Activated CD4-positive, alpha-beta T cell treated with anti-CD3 and anti-CD28 coated beads, Interleukin-2, amount 10 ng/mL, durations not matched to agents 24 days and 14 days (primary cell): ENCODE results near the gene NDUFA8. TPM values are rescaled to one million over a fixed set of nuclear protein-coding genes. Genes with fewer than 3 reads are reported as not detected.

Experiments used
- DNase-seq: peaks from one replicate; pipeline ENCODE4 v3.0.0; 2022
- H3K27ac Mint-ChIP-seq: one replicate; pipeline ENCODE4 v1.8.0; 2022; ENCODE audit warnings: mild to moderate bottlenecking, mixed read lengths
- H3K27me3 Mint-ChIP-seq: one replicate; pipeline ENCODE4 v1.8.0; 2022; ENCODE audit warnings: mixed read lengths
- H3K36me3 Mint-ChIP-seq: one replicate; pipeline ENCODE4 v1.8.0; 2022; ENCODE audit warnings: low read depth, mild to moderate bottlenecking, mixed read lengths
- H3K4me1 Mint-ChIP-seq: one replicate; pipeline ENCODE4 v1.8.0; 2021; ENCODE audit warnings: mixed read lengths
- H3K4me3 Mint-ChIP-seq: one replicate; pipeline ENCODE4 v1.8.0; 2022; ENCODE audit warnings: mild to moderate bottlenecking, moderate library complexity, mixed read lengths
- H3K9me3 Mint-ChIP-seq: one replicate; pipeline ENCODE4 v1.8.0; 2021; ENCODE audit warnings: mixed read lengths
- intact Hi-C: fragments of 100-400 bp; cut with micrococcal nuclease; formaldehyde crosslinking; loops from one replicate; pipeline ENCODE4 v1.15.1; 2023
- total RNA-seq: library from RNA; stranded (reverse); gene quantifications from 2 replicates; pipeline ENCODE4 v1.2.3, GENCODE V29; 2022

NDUFA8 gene
- 50.4 and 51.9 TPM in 2 replicates for total RNA-seq

GRCh38 chr9:122159026-122159924 is at the start of gene NDUFA8, which contains the start of gene MORN5:
TSS of gene NDUFA8 (minus strand) at chr9:122159779. CDS start at chr9:122159677, 102 bp downstream.
TSS of gene MORN5 (plus strand) at chr9:122159908. CDS start at chr9:122159973, 65 bp downstream.
- peak within 1 kb of the TSS; percentile 99 for H3K4me3 Mint-ChIP-seq
- peaks cover 27% of the 10 kb centered on the region for H3K4me1 Mint-ChIP-seq
- peaks cover 28% of the 10 kb centered on the region for H3K27me3 Mint-ChIP-seq
- H3K36me3 Mint-ChIP-seq = peaks cover 5% of the 10 kb centered on the region
- H3K9me3 Mint-ChIP-seq = peaks cover 7% of the 10 kb centered on the region
- DNase-seq = peak; percentile 99
- H3K27ac Mint-ChIP-seq = peak within 1 kb of the TSS; percentile 98
- intact Hi-C loops = loop anchor here (1.0 to 5.0 kb wide), 4 partner anchors 32 to 105 kb away; partner anchors contain the start of genes MRRF and RBM18

- Mint-ChIP-seq H3K4me1 (no peaks in the 10 kb centered on the region), H3K27me3 (peaks cover 13% of the 10 kb centered on the region)
- intact Hi-C loops = no loop called here
These were observed 47.5 kb upstream of the NDUFA8 start for GRCh38 chr9:122207096-122207495.

DNA sequence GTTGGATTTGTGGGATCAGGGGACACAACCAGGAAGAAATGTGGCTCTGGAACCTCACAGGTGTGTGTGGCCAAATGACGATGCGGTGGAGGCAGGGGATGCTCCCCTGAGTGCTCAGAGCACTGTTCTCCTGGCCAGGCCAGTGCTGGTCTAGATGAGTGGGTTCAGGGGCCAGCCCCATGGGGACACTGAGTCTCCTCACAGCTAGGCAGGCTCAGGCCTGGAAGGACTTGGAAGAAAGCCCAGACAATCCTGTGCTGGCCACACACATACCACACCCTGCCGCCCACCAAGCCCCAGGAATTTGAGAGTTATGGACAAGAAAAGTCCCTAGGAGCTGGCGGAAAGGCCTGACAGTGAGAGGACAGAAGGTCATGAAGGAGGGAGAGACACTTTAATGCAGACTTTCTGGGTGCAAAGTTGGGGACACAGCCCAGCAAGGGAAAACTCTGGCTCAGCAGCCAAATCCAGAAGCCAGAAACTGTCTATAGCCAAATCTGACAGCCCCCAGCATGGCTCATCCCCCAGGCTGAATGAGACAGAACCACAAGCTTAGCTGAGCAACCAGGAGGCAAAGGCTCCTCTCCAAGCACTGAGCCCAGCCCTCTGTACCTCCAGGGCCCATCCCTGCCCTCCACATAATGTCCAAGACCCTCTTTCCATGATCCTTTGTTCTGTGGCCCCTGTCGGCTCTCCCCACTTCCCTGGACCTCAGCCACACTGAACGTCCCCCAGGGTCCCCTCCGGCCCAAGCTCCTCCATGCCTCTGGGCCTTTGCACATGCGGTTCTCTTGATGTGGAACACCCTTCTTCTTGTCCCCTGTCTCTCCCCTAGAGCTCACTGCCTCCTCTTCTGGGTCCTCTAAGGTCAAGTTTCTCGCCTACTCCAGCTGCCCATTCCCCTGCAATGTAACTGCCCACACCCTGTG is 46.8 kb upstream of the NDUFA8 start:
- Mint-ChIP-seq H3K27ac (no peak overlapping the region), H3K27me3 (peaks cover 6% of the 10 kb centered on the region)

More at GRCh38 chr9:122207096-122207495, 47.5 kb upstream of the NDUFA8 start:
- H3K27ac Mint-ChIP-seq = no peak overlapping the region
- no peaks in the 10 kb centered on the region for H3K36me3 Mint-ChIP-seq
- no peak overlapping the region for H3K4me3 Mint-ChIP-seq
- H3K9me3 Mint-ChIP-seq = no peaks in the 10 kb centered on the region
- DNase-seq = no peak

GRCh38 chr9:122205176-122205575 is 45.6 kb upstream of the NDUFA8 start:
- no peak for DNase-seq
- Mint-ChIP-seq H3K4me1 (no peaks in the 10 kb centered on the region), H3K4me3 (no peak overlapping the region), H3K27me3 (peaks cover 1% of the 10 kb centered on the region), H3K27ac (no peak overlapping the region), H3K9me3 (no peaks in the 10 kb centered on the region), H3K36me3 (no peaks in the 10 kb centered on the region)
- intact Hi-C loops = no loop called here

More for the DNA sequence above, 46.8 kb upstream of the NDUFA8 start:
- Mint-ChIP-seq H3K36me3 (no peaks in the 10 kb centered on the region), H3K4me3 (no peak overlapping the region), H3K4me1 (no peaks in the 10 kb centered on the region), H3K9me3 (no peaks in the 10 kb centered on the region)
- intact Hi-C loops = no loop called here
- no peak for DNase-seq

GRCh38 chr9:122204491-122204890 is 44.9 kb upstream of the NDUFA8 start:
- Mint-ChIP-seq H3K27me3 (no peaks in the 10 kb centered on the region), H3K4me1 (no peaks in the 10 kb centered on the region), H3K4me3 (no peak overlapping the region), H3K36me3 (no peaks in the 10 kb centered on the region), H3K27ac (no peak overlapping the region), H3K9me3 (no peaks in the 10 kb centered on the region)
- intact Hi-C loops = no loop called here
- no peak for DNase-seq

- Mint-ChIP-seq H3K27ac (no peak overlapping the region), H3K4me1 (no peaks in the 10 kb centered on the region), H3K4me3 (no peak overlapping the region)
These were observed 44.5 kb upstream of the NDUFA8 start for GRCh38 chr9:122204055-122204454.

GRCh38 chr9:122202111-122202510 is 42.5 kb upstream of the NDUFA8 start:
- Mint-ChIP-seq H3K4me3 (no peak overlapping the region), H3K4me1 (no peaks in the 10 kb centered on the region), H3K9me3 (no peaks in the 10 kb centered on the region), H3K27ac (no peak overlapping the region), H3K27me3 (peaks cover under 1% of the 10 kb centered on the region), H3K36me3 (no peaks in the 10 kb centered on the region)
- DNase-seq = no peak
- intact Hi-C loops = no loop called here

More at GRCh38 chr9:122204055-122204454, 44.5 kb upstream of the NDUFA8 start:
- Mint-ChIP-seq H3K27me3 (no peaks in the 10 kb centered on the region), H3K36me3 (no peaks in the 10 kb centered on the region), H3K9me3 (no peaks in the 10 kb centered on the region)
- intact Hi-C loops = no loop called here
- DNase-seq = no peak

DNA sequence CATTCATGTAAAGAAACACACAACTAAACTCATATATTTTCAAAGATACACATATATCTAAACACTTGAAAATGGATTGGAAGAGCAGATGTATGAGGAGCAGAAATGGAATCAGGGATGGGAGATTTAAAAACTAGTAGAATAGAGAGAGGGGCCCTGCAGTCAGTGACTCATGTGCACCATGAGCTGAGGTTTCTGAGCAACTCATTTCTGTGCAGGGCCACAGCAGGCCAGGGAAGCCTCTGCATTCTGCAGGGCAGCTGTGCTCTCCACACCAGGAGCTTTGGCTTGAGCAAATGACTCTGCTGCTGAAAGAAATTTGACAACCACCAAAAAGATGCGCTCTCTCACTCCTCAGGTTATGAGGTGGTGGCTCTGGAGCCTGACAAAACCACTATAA is 42.1 kb upstream of the NDUFA8 start:
- no peak for DNase-seq
- Mint-ChIP-seq H3K9me3 (no peaks in the 10 kb centered on the region), H3K27me3 (peaks cover 2% of the 10 kb centered on the region), H3K4me1 (no peaks in the 10 kb centered on the region), H3K36me3 (no peaks in the 10 kb centered on the region), H3K4me3 (no peak overlapping the region), H3K27ac (no peak overlapping the region)
- intact Hi-C loops = no loop called here

DNA sequence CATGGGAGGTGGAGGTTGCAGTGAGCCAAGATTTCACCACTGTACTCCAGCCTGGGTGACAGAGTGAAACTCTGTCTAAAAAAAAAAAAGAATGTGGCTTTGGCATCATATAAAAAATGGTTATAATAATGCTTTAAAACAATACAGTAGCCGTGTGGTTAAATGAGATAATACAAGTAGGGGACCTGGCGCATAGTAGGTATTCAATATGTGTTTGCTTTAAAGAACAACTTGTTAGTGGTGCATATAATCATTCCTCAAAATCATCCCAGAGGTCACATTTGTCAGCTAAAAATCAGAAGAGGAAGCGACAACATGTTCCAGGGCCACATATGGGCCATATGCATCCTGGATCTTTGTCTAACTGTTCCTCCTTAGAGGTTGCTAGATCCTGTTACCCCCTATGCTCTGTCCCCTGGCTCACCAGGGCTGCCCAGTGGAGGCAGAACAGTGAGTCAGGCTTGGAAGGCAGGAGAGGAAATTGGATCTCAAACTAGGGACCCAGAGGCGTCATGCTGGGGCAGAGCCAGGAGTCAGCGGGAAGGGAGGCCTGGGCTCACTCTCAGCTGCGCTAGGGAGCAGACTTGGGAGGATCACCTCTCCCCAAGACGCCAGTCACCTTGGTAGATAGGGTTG is 41.5 kb upstream of the NDUFA8 start:
- H3K4me1 Mint-ChIP-seq = no peaks in the 10 kb centered on the region

DNA sequence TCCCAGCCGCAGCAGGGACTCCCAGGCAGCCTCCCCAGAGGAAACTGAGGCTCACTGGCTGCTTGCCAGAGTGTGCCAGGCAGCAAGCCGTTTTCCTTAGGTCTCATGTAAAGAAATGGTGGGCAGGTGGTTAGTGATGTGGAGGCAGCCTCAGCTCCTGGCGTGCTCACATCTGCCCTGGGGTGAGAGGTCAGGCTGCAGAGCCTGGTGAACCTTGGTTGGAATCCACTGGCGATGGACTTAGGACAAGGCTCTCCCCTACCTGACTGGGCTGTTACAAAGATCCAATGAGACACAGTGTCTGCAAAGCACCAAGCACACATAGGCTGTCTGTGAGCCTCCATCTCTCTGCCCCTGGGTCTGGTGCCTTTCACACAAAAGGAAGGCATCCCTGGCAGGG is 38.3 kb upstream of the NDUFA8 start:
- Mint-ChIP-seq H3K27ac (no peak overlapping the region), H3K4me1 (no peaks in the 10 kb centered on the region), H3K9me3 (no peaks in the 10 kb centered on the region), H3K36me3 (no peaks in the 10 kb centered on the region), H3K27me3 (peaks cover 2% of the 10 kb centered on the region), H3K4me3 (no peak overlapping the region)
- DNase-seq = no peak
- intact Hi-C loops = no loop called here

More for the DNA sequence above, 41.5 kb upstream of the NDUFA8 start:
- Mint-ChIP-seq H3K27ac (no peak overlapping the region), H3K4me3 (no peak overlapping the region), H3K36me3 (no peaks in the 10 kb centered on the region), H3K27me3 (peaks cover 2% of the 10 kb centered on the region), H3K9me3 (no peaks in the 10 kb centered on the region)
- intact Hi-C loops = no loop called here
- DNase-seq = no peak

DNA sequence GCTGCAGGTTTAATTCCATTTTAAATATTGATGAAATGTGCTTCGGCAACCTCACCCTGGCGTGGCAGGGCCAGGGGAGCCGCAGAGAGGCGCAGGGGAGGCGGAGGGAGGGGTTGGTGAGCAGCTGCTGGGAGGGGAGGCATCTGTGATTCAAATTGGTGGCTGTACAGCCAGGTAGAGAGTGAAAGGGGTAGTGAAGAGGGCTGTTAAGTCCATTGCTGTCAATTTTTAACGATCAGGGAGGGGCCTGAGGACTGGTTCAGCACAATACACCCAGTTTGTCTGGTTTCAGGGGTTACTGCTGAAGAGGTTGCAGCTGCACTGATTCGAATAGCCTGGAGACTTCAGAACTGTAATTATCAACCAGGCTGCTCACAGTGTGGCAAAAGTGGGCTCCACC is 37.8 kb upstream of the NDUFA8 start:
- Mint-ChIP-seq H3K4me3 (no peak overlapping the region), H3K27ac (no peak overlapping the region), H3K4me1 (no peaks in the 10 kb centered on the region), H3K27me3 (peaks cover 2% of the 10 kb centered on the region), H3K9me3 (no peaks in the 10 kb centered on the region), H3K36me3 (no peaks in the 10 kb centered on the region)
- DNase-seq = no peak
- intact Hi-C loops = no loop called here

DNA sequence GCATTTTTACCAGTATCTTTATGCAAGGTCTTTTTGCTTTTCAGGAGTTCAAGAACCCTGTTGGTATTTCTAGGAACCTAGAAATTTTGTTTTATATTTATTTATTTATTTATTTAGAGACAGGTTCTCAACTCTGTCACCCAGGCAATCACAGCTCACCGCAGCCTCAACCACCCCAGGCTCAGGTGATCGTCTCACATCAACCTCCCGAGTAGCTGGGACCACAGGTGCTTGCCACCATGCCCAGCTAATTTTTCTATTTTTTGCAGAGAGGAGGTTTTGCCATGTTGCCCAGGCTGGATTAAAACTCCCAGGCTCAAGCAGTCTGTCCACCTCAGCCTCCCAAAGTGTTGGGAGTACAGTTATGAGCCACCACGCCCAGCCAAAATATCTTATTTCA is 36.3 kb upstream of the NDUFA8 start:
- Mint-ChIP-seq H3K4me3 (no peak overlapping the region), H3K27ac (no peak overlapping the region), H3K27me3 (peaks cover 2% of the 10 kb centered on the region), H3K4me1 (peaks cover 2% of the 10 kb centered on the region), H3K36me3 (no peaks in the 10 kb centered on the region), H3K9me3 (no peaks in the 10 kb centered on the region)
- DNase-seq = no peak
- intact Hi-C loops = no loop called here

DNA sequence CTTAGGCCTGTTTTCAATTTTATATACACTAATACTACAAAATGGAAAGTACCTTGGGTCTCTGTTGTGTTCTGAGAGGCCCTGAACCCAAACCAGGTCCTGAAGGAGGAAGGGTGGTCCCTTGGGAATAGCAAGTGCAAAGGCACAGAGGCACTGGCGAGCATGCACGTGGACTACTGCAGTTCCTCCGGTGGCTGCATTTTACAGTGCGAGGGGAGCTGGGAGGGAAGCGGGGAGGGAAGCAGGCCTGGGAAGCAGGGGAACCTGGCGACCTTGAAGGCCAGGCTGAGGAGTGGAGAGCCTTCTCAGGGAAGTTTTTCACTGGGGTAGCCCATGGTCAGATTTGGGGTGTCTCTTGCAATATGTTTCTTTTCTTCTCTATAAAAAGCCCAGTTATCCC is 34.1 kb upstream of the NDUFA8 start:
- Mint-ChIP-seq H3K27ac (no peak overlapping the region), H3K4me3 (no peak overlapping the region), H3K4me1 (peaks cover 2% of the 10 kb centered on the region), H3K36me3 (no peaks in the 10 kb centered on the region), H3K9me3 (no peaks in the 10 kb centered on the region), H3K27me3 (peaks cover 2% of the 10 kb centered on the region)
- DNase-seq = no peak
- intact Hi-C loops = no loop called here
